GM23248 (cell line): Measurements from ENCODE around the gene PI4KA.
"Not testable (repeated sequence)": the region's sequence is repeated elsewhere in the genome, so short reads cannot be mapped to it uniquely, and the experiment has no call there.

Source experiments
- EZH2 ChIP-seq: fragments of 200-600 bp; sonication (generic); IDR thresholded peaks from 2 replicates; pipeline ENCODE4 v1.6.1; 2018; ENCODE audit warnings: antibody characterized with exemption, mild to moderate bottlenecking; ENCODE audit not compliant: insufficient read depth, poor library complexity, severe bottlenecking
- EZH2phosphoT487 ChIP-seq: fragments of 200-600 bp; sonication (generic); IDR thresholded peaks from 2 replicates; pipeline ENCODE4 v1.6.1; 2018; ENCODE audit warnings: antibody characterized with exemption, moderate library complexity, mild to moderate bottlenecking, low read depth; ENCODE audit not compliant: insufficient read depth

DNA sequence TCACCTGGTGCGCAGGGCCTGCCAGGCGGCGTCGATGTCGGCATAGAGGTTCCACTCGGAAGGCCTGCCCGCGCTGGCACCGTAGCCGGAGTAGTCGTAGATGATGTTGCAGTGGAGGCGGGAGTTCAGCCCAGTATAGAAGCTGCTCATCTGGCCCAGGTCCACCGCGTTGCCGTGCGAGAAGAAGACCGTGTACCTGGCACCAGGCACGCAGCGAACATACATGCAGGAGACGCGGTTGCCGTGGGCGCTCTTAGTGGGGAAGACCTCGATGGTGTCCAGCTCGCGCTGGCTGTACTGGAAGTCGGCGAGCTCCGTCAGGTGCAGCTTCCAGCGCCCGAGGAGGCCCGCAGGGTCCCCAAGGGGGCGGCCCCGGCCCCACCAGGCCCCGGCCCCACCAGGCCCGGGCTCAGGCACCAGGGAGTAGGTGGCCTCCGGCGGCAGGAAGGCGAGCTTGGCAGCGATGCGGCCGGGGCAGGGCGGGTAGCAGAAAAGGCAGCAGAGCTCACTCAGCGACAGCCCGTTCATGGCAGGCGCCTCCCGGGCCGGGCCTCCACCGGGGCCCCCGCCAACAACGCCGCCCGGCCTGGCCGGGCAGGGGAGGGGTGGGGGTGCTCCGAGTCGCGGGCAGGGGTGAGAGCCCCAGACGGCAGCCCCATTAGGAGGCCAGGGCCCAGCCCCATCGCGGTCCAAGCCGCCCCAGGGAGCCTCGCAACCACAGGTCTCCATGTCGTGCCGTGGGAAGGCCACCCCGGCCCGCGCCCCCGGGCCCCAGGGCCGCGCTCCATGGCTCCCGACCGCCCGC lies 188.0 kb downstream of the PI4KA start:
- TF ChIP-seq EZH2, EZH2phosphoT487: not testable (repeated sequence)
